Mucosa of stomach (tissue), 1 donor: ENCODE data around the gene FBXO4.
A peak's percentile ranks its signal among the peaks of the same experiment; 100 is the strongest.

Experiments
- H3K27me3 ChIP-seq: one replicate; pipeline ENCODE4 v1.7.0; 2013; ENCODE audit warnings: mild to moderate bottlenecking, low read length; ENCODE audit not compliant: control insufficient read depth, insufficient read depth
- H3K36me3 ChIP-seq: one replicate; pipeline ENCODE4 v1.7.0; 2013; ENCODE audit warnings: low read length; ENCODE audit not compliant: control insufficient read depth, insufficient read depth
- H3K4me1 ChIP-seq: one replicate; pipeline ENCODE4 v1.7.0; 2013; ENCODE audit warnings: mild to moderate bottlenecking, low read length; ENCODE audit not compliant: control insufficient read depth, insufficient read depth
- H3K4me3 ChIP-seq: one replicate; pipeline ENCODE4 v1.7.0; 2013; ENCODE audit warnings: low read length
- H3K9ac ChIP-seq: one replicate; pipeline ENCODE4 v1.7.0; 2013; ENCODE audit warnings: mild to moderate bottlenecking, low read length, moderate library complexity
- H3K9me3 ChIP-seq: one replicate; pipeline ENCODE4 v1.7.0; 2013; ENCODE audit warnings: mild to moderate bottlenecking, low read length, moderate library complexity; ENCODE audit not compliant: control insufficient read depth
- donor health status: Pancreatic carcinoma.

Gene FBXO4

DNA sequence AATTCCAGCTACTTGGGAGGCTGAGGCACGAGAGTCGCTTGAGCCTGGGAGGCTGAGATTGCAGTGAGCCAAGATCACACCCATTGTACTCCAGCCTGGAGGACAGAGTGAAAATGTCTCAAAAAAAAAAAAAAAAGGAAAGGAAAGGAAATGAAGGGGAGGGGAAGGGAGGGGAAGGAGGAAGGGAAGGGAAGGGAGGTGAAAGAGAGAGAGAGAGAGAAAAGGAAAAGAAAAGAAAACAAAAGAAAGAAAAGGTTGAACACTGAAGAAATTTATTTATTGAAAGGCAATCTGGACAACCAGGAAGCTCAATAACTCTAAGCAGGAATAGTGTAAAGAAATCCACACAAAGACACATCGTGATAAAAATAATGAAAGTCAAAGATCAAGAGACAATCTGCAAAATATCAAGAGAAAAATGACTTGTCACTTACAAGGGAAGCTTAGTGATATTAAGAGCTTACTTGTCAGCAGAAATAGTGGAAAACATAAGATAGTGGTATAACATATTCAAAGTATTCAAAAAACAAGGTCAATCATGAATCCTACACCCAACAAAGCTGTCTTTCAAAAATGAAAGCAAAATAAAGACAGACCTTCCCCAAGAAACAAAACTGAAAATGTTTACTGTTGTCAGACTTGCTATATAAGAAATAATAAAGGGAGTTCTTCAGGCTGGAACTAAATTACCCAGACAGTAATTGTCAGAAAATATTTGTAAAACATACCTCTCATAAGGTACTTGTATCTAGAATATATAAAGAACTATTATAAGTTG is 31.8 kb upstream of the FBXO4 start:
- Histone ChIP-seq H3K4me3 (no peak overlapping the region), H3K4me1 (peaks cover 8% of the 10 kb centered on the region), H3K9ac (no peak overlapping the region), H3K27me3 (peaks cover 6% of the 10 kb centered on the region), H3K9me3 (no peaks in the 10 kb centered on the region), H3K36me3 (no peaks in the 10 kb centered on the region)

DNA sequence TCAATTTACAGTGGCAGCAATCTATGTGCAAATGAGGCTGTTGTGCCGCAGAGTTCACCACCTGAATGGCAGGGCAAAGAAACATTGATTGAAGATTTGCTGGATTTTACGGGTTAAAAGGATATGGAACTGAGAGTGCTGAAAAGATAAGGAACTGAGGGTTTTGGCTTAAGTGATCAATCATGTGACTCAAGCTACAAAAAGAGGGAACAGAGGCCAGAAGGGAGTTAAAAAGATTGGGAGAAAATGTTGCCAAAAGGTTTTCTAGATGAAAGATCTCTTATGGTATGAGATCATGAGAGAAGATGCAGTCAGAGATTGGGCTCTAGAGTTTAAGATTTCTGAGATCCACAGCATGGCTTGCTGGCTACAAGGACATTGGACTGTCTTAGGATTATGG is 28.9 kb upstream of the FBXO4 start:
- H3K36me3 ChIP-seq = no peaks in the 10 kb centered on the region
- H3K9ac ChIP-seq = no peak overlapping the region

DNA sequence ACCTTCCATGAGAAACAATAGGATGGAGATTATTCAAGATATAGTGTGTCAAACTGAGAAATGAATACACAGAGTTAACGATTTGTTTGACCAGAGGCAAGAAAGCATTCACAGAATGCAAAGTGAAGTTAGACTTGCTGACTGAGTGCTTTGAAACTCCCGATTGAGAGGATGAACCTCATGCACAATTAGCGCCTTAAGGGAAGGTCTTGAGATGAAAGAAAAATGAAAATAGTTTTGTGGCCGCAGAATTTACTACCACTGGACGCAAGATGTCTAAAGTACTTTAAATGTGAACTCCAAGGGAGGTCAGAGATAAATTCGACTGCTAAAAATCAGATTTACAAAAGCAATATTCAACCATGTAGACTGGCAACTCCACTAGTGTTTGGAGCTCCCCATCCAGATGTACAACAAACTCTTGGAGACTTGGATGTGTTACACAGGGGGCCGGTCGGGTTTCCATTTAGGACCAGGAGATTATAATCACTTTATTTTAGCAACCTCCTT is 21.6 kb upstream of the FBXO4 start:
- Histone ChIP-seq H3K9ac (peak overlapping the region; percentile 90), H3K4me1 (no peaks in the 10 kb centered on the region)

More for the DNA sequence above, 28.9 kb upstream of the FBXO4 start:
- Histone ChIP-seq H3K27me3 (peaks cover 10% of the 10 kb centered on the region), H3K4me3 (no peak overlapping the region), H3K4me1 (peaks cover 8% of the 10 kb centered on the region), H3K9me3 (no peaks in the 10 kb centered on the region)

DNA sequence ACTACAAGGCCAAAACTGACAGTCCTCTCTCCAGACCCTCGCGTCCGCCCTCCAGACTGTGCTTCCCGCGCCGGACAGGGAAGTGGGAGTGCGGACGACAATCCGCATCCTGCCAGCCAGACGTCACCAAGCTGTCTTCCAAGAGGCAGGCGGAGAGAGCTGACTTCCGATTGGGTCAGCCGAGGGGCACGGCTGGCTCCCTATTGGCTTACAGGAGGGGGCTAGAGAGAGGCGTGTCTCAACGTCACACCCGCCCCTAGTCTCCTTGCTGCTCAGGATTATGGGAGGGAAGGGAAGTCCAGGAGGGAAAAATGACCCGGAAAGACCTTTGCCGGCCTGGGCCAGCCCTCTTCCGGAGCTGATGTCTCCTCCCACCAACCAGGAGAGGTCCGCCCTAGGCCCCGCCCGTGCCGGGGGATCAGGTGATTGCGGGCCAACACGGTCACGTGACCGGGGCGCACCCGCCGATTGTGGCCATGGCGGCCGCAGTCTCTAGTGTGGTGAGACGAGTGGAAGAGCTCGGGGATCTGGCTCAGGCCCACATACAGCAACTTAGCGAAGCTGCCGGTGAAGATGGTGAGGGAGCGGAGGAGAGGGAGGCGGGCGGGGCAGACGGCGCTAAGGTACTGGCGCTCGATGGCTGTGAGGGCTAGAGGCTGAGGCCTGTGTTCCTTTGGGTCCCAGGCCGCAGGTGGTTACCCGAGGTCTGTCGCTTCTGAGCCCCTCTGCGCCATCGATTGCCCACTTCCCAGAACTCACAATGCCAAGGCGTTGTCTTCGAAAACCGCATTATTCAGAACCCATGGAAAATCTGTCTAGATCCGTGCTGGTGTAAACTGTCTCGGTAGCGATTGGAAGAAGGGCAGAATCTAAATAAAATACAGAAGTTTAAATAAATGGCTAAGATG is 20.9 kb upstream of the FBXO4 start, which contains the start of gene RIMOC1:
TSS of gene RIMOC1 (plus strand) at position 453 of the 908 bp plus-strand sequence. CDS start at position 477, 24 bp downstream.
- Histone ChIP-seq H3K9ac (peak within 1 kb of the TSS; percentile 90), H3K4me3 (peak within 1 kb of the TSS; percentile 74), H3K4me1 (no peaks in the 10 kb centered on the region), H3K27me3 (peaks cover 4% of the 10 kb centered on the region), H3K9me3 (no peaks in the 10 kb centered on the region), H3K36me3 (no peaks in the 10 kb centered on the region)

More for the DNA sequence above, 21.6 kb upstream of the FBXO4 start:
- Histone ChIP-seq H3K4me3 (peak overlapping the region; percentile 74), H3K36me3 (no peaks in the 10 kb centered on the region), H3K9me3 (no peaks in the 10 kb centered on the region), H3K27me3 (peaks cover 4% of the 10 kb centered on the region)

- Histone ChIP-seq H3K9ac (no peak overlapping the region), H3K4me1 (no peaks in the 10 kb centered on the region), H3K27me3 (no peaks in the 10 kb centered on the region), H3K36me3 (peaks cover 2% of the 10 kb centered on the region), H3K9me3 (no peaks in the 10 kb centered on the region), H3K4me3 (no peak overlapping the region)
These were observed 18.9 kb upstream of the FBXO4 start for GRCh38 chr5:41906151-41906550.

GRCh38 chr5:41908374-41909079 is 16.6 kb upstream of the FBXO4 start:
- Histone ChIP-seq H3K4me3 (no peak overlapping the region), H3K27me3 (no peaks in the 10 kb centered on the region), H3K36me3 (peaks cover 2% of the 10 kb centered on the region), H3K4me1 (no peaks in the 10 kb centered on the region), H3K9ac (no peak overlapping the region), H3K9me3 (no peaks in the 10 kb centered on the region)

DNA sequence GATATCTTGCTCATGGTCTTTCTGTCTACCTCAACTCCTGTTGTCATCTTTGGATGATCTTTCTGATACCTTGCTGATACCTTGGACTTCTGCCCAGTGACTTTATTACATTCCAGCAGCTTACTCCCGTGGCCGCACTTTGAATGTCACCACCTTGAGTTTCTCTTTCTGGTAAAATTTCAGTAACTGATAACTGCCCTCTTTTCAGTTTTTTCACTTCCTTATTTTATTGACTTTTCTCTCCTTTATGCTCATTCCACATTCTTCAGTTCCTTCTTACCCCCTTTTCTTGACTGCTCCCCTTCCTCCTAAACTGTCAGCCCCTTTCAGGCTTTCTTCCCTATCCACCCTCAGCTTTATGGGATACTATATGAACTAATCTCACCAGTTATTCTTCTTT is 7.0 kb upstream of the FBXO4 start:
- H3K36me3 ChIP-seq = no peaks in the 10 kb centered on the region
- no peaks in the 10 kb centered on the region for H3K9me3 ChIP-seq
- no peak overlapping the region for H3K9ac ChIP-seq
- no peak overlapping the region for H3K4me3 ChIP-seq
- no peaks in the 10 kb centered on the region for H3K4me1 ChIP-seq
- H3K27me3 ChIP-seq = no peaks in the 10 kb centered on the region

- Histone ChIP-seq H3K27me3 (no peaks in the 10 kb centered on the region), H3K4me3 (no peak overlapping the region), H3K4me1 (peaks cover 10% of the 10 kb centered on the region), H3K9ac (no peak overlapping the region), H3K9me3 (no peaks in the 10 kb centered on the region), H3K36me3 (no peaks in the 10 kb centered on the region)
These were observed 3.9 kb upstream of the FBXO4 start for GRCh38 chr5:41921166-41921565.

- Histone ChIP-seq H3K4me1 (peaks cover 10% of the 10 kb centered on the region), H3K36me3 (no peaks in the 10 kb centered on the region), H3K27me3 (no peaks in the 10 kb centered on the region), H3K9ac (no peak overlapping the region), H3K9me3 (no peaks in the 10 kb centered on the region), H3K4me3 (no peak overlapping the region)
These were observed 3.2 kb upstream of the FBXO4 start for GRCh38 chr5:41921874-41922273.

DNA sequence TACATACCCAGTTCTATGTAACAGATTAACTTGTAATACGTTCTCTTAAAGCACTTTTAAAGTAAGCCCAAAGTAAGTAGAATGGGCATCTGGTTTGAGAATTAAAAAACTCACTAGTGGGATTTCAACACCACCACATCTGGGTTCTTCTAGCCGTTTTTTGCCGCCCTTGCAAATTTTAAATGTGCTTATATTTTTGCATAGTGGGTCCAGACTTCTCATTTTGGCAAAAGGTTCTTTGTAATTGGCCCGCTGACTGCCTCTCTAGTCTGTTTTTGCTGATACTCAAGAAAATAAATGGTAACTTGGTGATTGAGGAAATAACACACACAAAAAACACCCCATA is 582 bp upstream of the FBXO4 start:
- H3K9ac ChIP-seq = peak overlapping the region; percentile 99
- peaks cover 10% of the 10 kb centered on the region for H3K4me1 ChIP-seq
- H3K27me3 ChIP-seq = no peaks in the 10 kb centered on the region
- peak overlapping the region; percentile 85 for H3K4me3 ChIP-seq
- H3K9me3 ChIP-seq = no peaks in the 10 kb centered on the region
- no peaks in the 10 kb centered on the region for H3K36me3 ChIP-seq

DNA sequence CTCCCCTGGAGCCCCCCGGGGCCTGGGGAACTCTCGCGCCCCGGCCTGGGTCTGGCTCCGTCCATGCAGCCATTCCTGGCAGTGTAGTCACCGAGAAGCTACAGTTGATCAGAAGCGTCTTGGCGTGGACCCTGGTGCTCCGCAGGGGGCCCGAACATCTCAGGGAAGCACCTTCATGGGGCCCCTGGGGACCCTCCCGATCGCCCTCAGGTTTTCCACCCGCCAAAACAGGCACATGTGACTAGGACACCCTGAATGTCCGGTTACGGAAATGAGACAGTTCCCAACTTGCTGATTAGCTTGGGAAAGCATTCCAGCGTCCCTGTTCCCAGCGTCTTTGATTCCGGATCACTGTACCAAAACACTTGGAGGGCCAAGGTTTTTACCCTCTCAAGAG is 472 bp downstream of the FBXO4 start:
- peak overlapping the region; percentile 85 for H3K4me3 ChIP-seq
- H3K27me3 ChIP-seq = no peaks in the 10 kb centered on the region
- H3K36me3 ChIP-seq = no peaks in the 10 kb centered on the region
- H3K9ac ChIP-seq = peak overlapping the region; percentile 99
- H3K9me3 ChIP-seq = no peaks in the 10 kb centered on the region
- peaks cover 10% of the 10 kb centered on the region for H3K4me1 ChIP-seq
